Stomach (tissue), 9 donors: ENCODE measurements around the gene SLC25A33. TPM values are rescaled to one million over a fixed set of nuclear protein-coding genes. Genes with fewer than 3 reads are reported as not detected.
"Not testable (repeated sequence)": the region's sequence is repeated elsewhere in the genome, so short reads cannot be mapped to it uniquely, and the experiment has no call there.

Experiments
- DNase-seq, 2 donors: peaks; one replicate each; pipeline versions ENCODE4 v3.0.0 to v3.0.0-alpha.2; 2013 to 2019
- H3K27ac ChIP-seq, 5 donors: fragments of 200-600 bp in 4 of 5; sonication (generic) in 4 of 5; one replicate each; pipeline ENCODE4 v1.5.1; 2013 to 2019; ENCODE audit warnings: mild to moderate bottlenecking in 1 of 5, moderate library complexity in 1 of 5
- H3K27me3 ChIP-seq, 3 donors: fragments of 200-600 bp; sonication (generic); one replicate each; pipeline ENCODE4 v1.5.1; 2017 to 2019; ENCODE audit warnings: mixed run types in 1 of 3
- H3K36me3 ChIP-seq, 4 donors: fragments of 200-600 bp; sonication (generic); 1 replicate in 3 of 4; 2 replicates in 1 of 4; pipeline ENCODE4 v1.5.1; 2016 to 2019
- H3K4me1 ChIP-seq, 4 donors: fragments of 200-600 bp; sonication (generic); one replicate each; pipeline ENCODE4 v1.5.1; 2016 to 2019
- H3K4me3 ChIP-seq, 4 donors: fragments of 200-600 bp; sonication (generic) in 3 of 4; one replicate each; pipeline ENCODE4 v1.5.1; 2016 to 2019; ENCODE audit warnings: mild to moderate bottlenecking in 1 of 4
- H3K9me3 ChIP-seq, 4 donors: fragments of 200-600 bp; sonication (generic); one replicate each; pipeline ENCODE4 v1.5.1; 2016 to 2019
- CTCF ChIP-seq, 7 experiments: fragments of 450-650 bp in 4 of 7; fragments of 200-600 bp in 3 of 7; sonication (generic) in 3 of 7; IDR thresholded peaks; one replicate each; pipeline ENCODE4 v1.5.1; 2016 to 2019; ENCODE audit warnings: antibody characterized with exemption in 7 of 7, control low read depth in 2 of 7, mild to moderate bottlenecking in 1 of 7
- EP300 ChIP-seq: sonication (generic); formaldehyde crosslinking; IDR thresholded peaks from one replicate; pipeline ENCODE4 v1.6.1; 2017; ENCODE audit warnings: antibody characterized with exemption
- POLR2A ChIP-seq, 4 donors: fragments of 450-650 bp; IDR thresholded peaks; one replicate each; pipeline ENCODE4 v1.6.1; 2016; ENCODE audit warnings: antibody characterized with exemption in 4 of 4, control low read depth in 2 of 4, mild to moderate bottlenecking in 1 of 4, moderate library complexity in 1 of 4
- POLR2AphosphoS5 ChIP-seq, 3 donors: sonication (generic); formaldehyde crosslinking; IDR thresholded peaks; one replicate each; pipeline ENCODE4 v1.6.1; 2016; ENCODE audit warnings: antibody characterized with exemption in 3 of 3
- WGBS, 5 donors: extraction: QIAGEN DNeasy Blood & Tissue Kit in 3 of 5; methylation state at CpG; one replicate each; pipeline versions ENCODE4 v1.1.5 to v1.1.7; 2013 to 2018; 5-methylcytosine and 5-hydroxymethylcytosine counted together
- intact Hi-C: fragments of 100-400 bp; cut with DNase I; formaldehyde crosslinking; loops from one replicate; pipeline ENCODE4 v1.15.1; 2023; ENCODE audit warnings: low total_unique reads
- polyA plus RNA-seq, 3 donors: library from polyadenylated mRNA; stranded (reverse); fragments of 200-250 nt; gene quantifications; one replicate each; pipeline ENCODE4 v1.2.3, GENCODE V29; 2013
- total RNA-seq, 5 donors: library from RNA; depleted of rRNA; stranded (reverse); fragments of >200 nt; gene quantifications; one replicate each; pipeline versions ENCODE4 v1.1.0 to v1.2.3, GENCODE V29; 2014 to 2016
- donor health status: healthy with polysubstance abuse.
- donor health status: Bipolar disorder and iron deficiency.
- donor health status: healthy.

Gene SLC25A33
- total and polyA plus RNA-seq, 8 donors = 0.58 to 15.2 (median 5.2) TPM

- H3K36me3 ChIP-seq = peaks cover 0 to 27% (median 19%) of the 10 kb centered on the region in 4 donors
- peak in 1 of 2 donors; percentile 80 for DNase-seq
- peak overlapping the region in 3 of 5 donors; percentile 34 to 67 (median 52) for H3K27ac ChIP-seq
- H3K4me3 ChIP-seq = no peak overlapping the region
- no peaks in the 10 kb centered on the region for H3K27me3 ChIP-seq
- WGBS, 5 donors = 8 to 21% (median 15%) methylated on average over 3 of the region's 3 CpGs
- peaks cover 8 to 49% (median 28%) of the 10 kb centered on the region in 4 donors for H3K4me1 ChIP-seq
- no peaks in the 10 kb centered on the region for H3K9me3 ChIP-seq
- TF ChIP-seq POLR2AphosphoS5 (IDR thresholded peaks at IDR 0.05) (peak in 2 of 3 donors; percentile 70 to 80), CTCF (IDR thresholded peaks at IDR 0.05) (no peak)
- intact Hi-C loops = no loop called here
Measured at GRCh38 chr1:9561429-9561828, 22.2 kb downstream of the SLC25A33 start.

GRCh38 chr1:9569267-9569666 lies 30.0 kb downstream of the SLC25A33 start:
- TF ChIP-seq EP300 (no peak), POLR2AphosphoS5 (IDR thresholded peaks at IDR 0.05) (no peak), POLR2A (IDR thresholded peaks at IDR 0.05) (no peak), CTCF (IDR thresholded peaks at IDR 0.05) (no peak)
- WGBS, 5 donors = 78 to 93% (median 86%) methylated on average over 1 of the region's 1 CpG

GRCh38 chr1:9570886-9571529 lies 31.7 kb downstream of the SLC25A33 start:
- H3K27me3 ChIP-seq, H3K27ac ChIP-seq, H3K4me3 ChIP-seq, H3K9me3 ChIP-seq, DNase-seq, H3K4me1 ChIP-seq: not testable (repeated sequence)
- WGBS, 5 donors = 87 to 92% (median 88%) methylated on average over 16 of the region's 16 CpGs
- intact Hi-C loops = loop anchor here (5.0 kb wide), 1 partner anchor 74 kb away; no protein-coding TSS in a partner anchor
- H3K36me3 ChIP-seq = peaks cover 0 to 41% (median 37%) of the 10 kb centered on the region in 4 donors

More at GRCh38 chr1:9569267-9569666, 30.0 kb downstream of the SLC25A33 start:
- Histone ChIP-seq H3K4me1 (peaks cover 0 to 4% (median 0%) of the 10 kb centered on the region in 4 donors), H3K4me3 (no peak overlapping the region), H3K9me3 (no peaks in the 10 kb centered on the region), H3K27me3 (no peaks in the 10 kb centered on the region), H3K36me3 (peaks cover 0 to 38% (median 34%) of the 10 kb centered on the region in 4 donors), H3K27ac (no peak overlapping the region)
- intact Hi-C loops = no loop called here
- no peak for DNase-seq

- no peak overlapping the region for H3K27ac ChIP-seq
- H3K4me1 ChIP-seq = no peaks in the 10 kb centered on the region
- H3K27me3 ChIP-seq = no peaks in the 10 kb centered on the region
- 71 to 80% (median 76%) methylated on average over 1 to 2 of the region's 2 CpGs for WGBS, 5 donors
- DNase-seq = peak in 1 of 2 donors; percentile 30
- no peaks in the 10 kb centered on the region for H3K9me3 ChIP-seq
- TF ChIP-seq CTCF (IDR thresholded peaks at IDR 0.05) = peak in 3 of 7 experiments; percentile 13 to 22 (median 22)
- TF ChIP-seq EP300 = no peak
- no peak overlapping the region for H3K4me3 ChIP-seq
- intact Hi-C loops = loop anchor here (5.0 kb wide), 1 partner anchor 76 kb away; no protein-coding TSS in a partner anchor
- H3K36me3 ChIP-seq = peaks cover 11 to 57% (median 49%) of the 10 kb centered on the region in 4 donors
Measured at GRCh38 chr1:9573723-9574122, 34.5 kb downstream of the SLC25A33 start.

- H3K4me3 ChIP-seq = no peak overlapping the region
- no peaks in the 10 kb centered on the region for H3K4me1 ChIP-seq
- H3K36me3 ChIP-seq = peaks cover 14 to 69% (median 65%) of the 10 kb centered on the region in 4 donors
- intact Hi-C loops = no loop called here
- 75 to 84% (median 80%) methylated on average over 6 of the region's 6 CpGs for WGBS, 5 donors
- DNase-seq = no peak
- H3K9me3 ChIP-seq = no peaks in the 10 kb centered on the region
- H3K27ac ChIP-seq = no peak overlapping the region
- no peaks in the 10 kb centered on the region for H3K27me3 ChIP-seq
- TF ChIP-seq CTCF (IDR thresholded peaks at IDR 0.05) (no peak), POLR2A (IDR thresholded peaks at IDR 0.05) (no peak), EP300 (no peak), POLR2AphosphoS5 (IDR thresholded peaks at IDR 0.05) (no peak)
Measured at GRCh38 chr1:9575486-9575885, 36.2 kb downstream of the SLC25A33 start.
